Stomach (tissue), 4 donors: ENCODE measurements around the gene PIP.

Experiments
- EP300 ChIP-seq: sonication (generic); formaldehyde crosslinking; IDR thresholded peaks from one replicate; pipeline ENCODE4 v1.6.1; 2017; ENCODE audit warnings: antibody characterized with exemption
- POLR2A ChIP-seq, 4 donors: fragments of 450-650 bp; IDR thresholded peaks; one replicate each; pipeline ENCODE4 v1.6.1; 2016; ENCODE audit warnings: antibody characterized with exemption in 4 of 4, control low read depth in 2 of 4, mild to moderate bottlenecking in 1 of 4, moderate library complexity in 1 of 4
- POLR2AphosphoS5 ChIP-seq, 3 donors: sonication (generic); formaldehyde crosslinking; IDR thresholded peaks; one replicate each; pipeline ENCODE4 v1.6.1; 2016; ENCODE audit warnings: antibody characterized with exemption in 3 of 3
- TF ChIP-seq, protein P1 (sequence below), 7 experiments: fragments of 450-650 bp in 4 of 7; fragments of 200-600 bp in 3 of 7; sonication (generic) in 3 of 7; IDR thresholded peaks; one replicate each; pipeline ENCODE4 v1.5.1; 2016 to 2019; ENCODE audit warnings: antibody characterized with exemption in 7 of 7, control low read depth in 2 of 7, mild to moderate bottlenecking in 1 of 7

DNA sequence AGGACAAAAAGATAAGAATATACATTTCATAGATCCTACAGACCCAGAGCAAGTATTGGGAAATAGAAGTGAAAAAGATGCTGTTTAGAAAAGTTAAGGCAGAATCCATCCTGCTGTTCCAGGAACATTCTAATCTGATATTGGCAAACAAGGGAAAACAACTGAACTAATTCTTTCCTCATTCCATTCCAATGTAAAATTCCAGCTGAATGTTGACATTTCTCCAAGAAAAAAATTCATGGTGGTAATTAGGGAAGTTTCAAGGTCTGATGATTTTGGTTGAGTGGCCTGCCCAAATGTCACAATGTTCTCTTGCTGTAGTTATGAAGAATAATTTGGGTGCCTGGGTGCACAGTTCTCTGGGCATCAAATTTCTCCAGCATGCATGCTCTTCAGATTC lies 15.2 kb downstream of the PIP start:
- TF ChIP-seq, protein P1, sequence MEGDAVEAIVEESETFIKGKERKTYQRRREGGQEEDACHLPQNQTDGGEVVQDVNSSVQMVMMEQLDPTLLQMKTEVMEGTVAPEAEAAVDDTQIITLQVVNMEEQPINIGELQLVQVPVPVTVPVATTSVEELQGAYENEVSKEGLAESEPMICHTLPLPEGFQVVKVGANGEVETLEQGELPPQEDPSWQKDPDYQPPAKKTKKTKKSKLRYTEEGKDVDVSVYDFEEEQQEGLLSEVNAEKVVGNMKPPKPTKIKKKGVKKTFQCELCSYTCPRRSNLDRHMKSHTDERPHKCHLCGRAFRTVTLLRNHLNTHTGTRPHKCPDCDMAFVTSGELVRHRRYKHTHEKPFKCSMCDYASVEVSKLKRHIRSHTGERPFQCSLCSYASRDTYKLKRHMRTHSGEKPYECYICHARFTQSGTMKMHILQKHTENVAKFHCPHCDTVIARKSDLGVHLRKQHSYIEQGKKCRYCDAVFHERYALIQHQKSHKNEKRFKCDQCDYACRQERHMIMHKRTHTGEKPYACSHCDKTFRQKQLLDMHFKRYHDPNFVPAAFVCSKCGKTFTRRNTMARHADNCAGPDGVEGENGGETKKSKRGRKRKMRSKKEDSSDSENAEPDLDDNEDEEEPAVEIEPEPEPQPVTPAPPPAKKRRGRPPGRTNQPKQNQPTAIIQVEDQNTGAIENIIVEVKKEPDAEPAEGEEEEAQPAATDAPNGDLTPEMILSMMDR (IDR thresholded peaks at IDR 0.05), result no peak
- TF ChIP-seq POLR2A (IDR thresholded peaks at IDR 0.05) (no peak), POLR2AphosphoS5 (IDR thresholded peaks at IDR 0.05) (no peak), EP300 (no peak)
